Hematopoietic multipotent progenitor cell treated with erythropoietin and hydrocortisone succinate and interleukin-3 and kit ligand, for 6 days (in vitro differentiated cells): ENCODE data around the gene EPB41.
"Not testable (repeated sequence)": the region's sequence is repeated elsewhere in the genome, so short reads cannot be mapped to it uniquely, and the experiment has no call there.

Source experiments
- DNase-seq: peaks from one replicate; pipeline ENCODE4 v3.0.0-alpha.2; 2015

The EPB41 gene

GRCh38 chr1:29145739-29146437, 231.5 kb downstream of the EPB41 start:
- DNase-seq: peak; percentile 79

GRCh38 chr1:29148656-29149491, 234.5 kb downstream of the EPB41 start:
- no peak for DNase-seq

GRCh38 chr1:29150346-29150745, 236.0 kb downstream of the EPB41 start:
- DNase-seq: not testable (repeated sequence)

- DNase-seq: no peak
Observed at GRCh38 chr1:29152046-29152805, 237.9 kb downstream of the EPB41 start.

GRCh38 chr1:29156543-29157268, 242.3 kb downstream of the EPB41 start:
- peak; percentile 94 for DNase-seq

GRCh38 chr1:29157269-29157601, 242.9 kb downstream of the EPB41 start:
- no peak for DNase-seq

- no peak for DNase-seq
Observed at GRCh38 chr1:29159773-29160172, 245.4 kb downstream of the EPB41 start.

GRCh38 chr1:29162025-29162424, 247.7 kb downstream of the EPB41 start:
- DNase-seq: no peak

GRCh38 chr1:29162476-29163138, 248.2 kb downstream of the EPB41 start:
- no peak for DNase-seq

- DNase-seq: no peak
Observed at GRCh38 chr1:29164588-29164987, 250.2 kb downstream of the EPB41 start.

GRCh38 chr1:29166291-29166878, 252.0 kb downstream of the EPB41 start:
- no peak for DNase-seq

GRCh38 chr1:29167904-29168303, 253.5 kb downstream of the EPB41 start:
- DNase-seq: no peak
